Lung (tissue), 12 donors: ENCODE data around the gene PLPPR3. TPM values are rescaled to one million over a fixed set of nuclear protein-coding genes. Genes with fewer than 3 reads are reported as not detected.
A peak's percentile ranks its signal among the peaks of the same experiment; 100 is the strongest.

Source experiments
- ATAC-seq: fragments of 200-7000 bp; cut with Tn5 transposase; one replicate; pipeline ENCODE4 v1.9.1; 2020; ENCODE audit warnings: moderate number of reproducible peaks; ENCODE audit not compliant: insufficient read depth, low FRiP score
- DNase-seq, 3 donors: peaks; one replicate each; pipeline ENCODE4 v3.0.0-alpha.2; 2013 to 2017
- H3K27ac ChIP-seq, 2 donors: one replicate each; pipeline ENCODE4 v1.5.1; 2013; ENCODE audit warnings: mild to moderate bottlenecking in 2 of 2, moderate library complexity in 2 of 2, control low read depth in 1 of 2, inconsistent platforms in 1 of 2, low read depth in 1 of 2, low read length in 1 of 2
- H3K27me3 ChIP-seq, 3 donors: one replicate each; pipeline ENCODE4 v1.5.1; 2013; ENCODE audit warnings: low read length in 2 of 3; ENCODE audit not compliant: control insufficient read depth in 3 of 3, insufficient read depth in 3 of 3
- H3K36me3 ChIP-seq, 4 donors: one replicate each; pipeline ENCODE4 v1.5.1; 2013; ENCODE audit warnings: low read length in 4 of 4, mild to moderate bottlenecking in 1 of 4, moderate library complexity in 1 of 4; ENCODE audit not compliant: control insufficient read depth in 4 of 4, insufficient read depth in 4 of 4
- H3K4me1 ChIP-seq, 5 donors: one replicate each; pipeline ENCODE4 v1.5.1; 2013; ENCODE audit warnings: low read length in 5 of 5, mild to moderate bottlenecking in 2 of 5, moderate library complexity in 1 of 5; ENCODE audit not compliant: control insufficient read depth in 5 of 5, insufficient read depth in 5 of 5
- H3K4me3 ChIP-seq: one replicate; pipeline ENCODE4 v1.5.1; 2013; ENCODE audit warnings: mild to moderate bottlenecking, control low read depth, moderate library complexity
- H3K9ac ChIP-seq, 2 donors: one replicate each; pipeline ENCODE4 v1.5.1; 2013; ENCODE audit warnings: low read length in 2 of 2, control low read depth in 1 of 2; ENCODE audit not compliant: insufficient read depth in 1 of 2
- H3K9me3 ChIP-seq, 4 donors: one replicate each; pipeline ENCODE4 v1.5.1; 2013; ENCODE audit warnings: low read length in 3 of 4, mild to moderate bottlenecking in 1 of 4, moderate library complexity in 1 of 4; ENCODE audit not compliant: control insufficient read depth in 4 of 4, insufficient read depth in 3 of 4
- WGBS, 2 donors: extraction: QIAGEN DNeasy Blood & Tissue Kit; methylation state at CpG; one replicate each; pipeline ENCODE4 v1.1.7; 2013; 5-methylcytosine and 5-hydroxymethylcytosine counted together
- polyA plus RNA-seq, 2 donors: library from polyadenylated mRNA; stranded (reverse); fragments of 200-250 nt; gene quantifications; one replicate each; pipeline ENCODE4 v1.2.1, GENCODE V29; 2013
- total RNA-seq, 2 donors: library from RNA; depleted of rRNA in 1 of 2; stranded (reverse); fragments of >200 nt in 1 of 2; gene quantifications; one replicate each; pipeline ENCODE4 v1.2.1, GENCODE V29; 2014 to 2021
- TF ChIP-seq, protein P1 (sequence below): IDR thresholded peaks from 2 replicates; pipeline ENCODE4 v1.5.1; 2012; ENCODE audit warnings: mild to moderate bottlenecking; ENCODE audit errors: control extremely low read depth, extremely low read depth
- donor health status: control.
- donor health status: control.
- donor health status: Bipolar disorder and iron deficiency.
- donor health status: healthy.
- donor health status: DM: yes; HTN: yes; CAD: no.

Gene PLPPR3
- total and polyA plus RNA-seq, 4 donors: 0.91 to 14.1 (median 6.1) TPM

DNA sequence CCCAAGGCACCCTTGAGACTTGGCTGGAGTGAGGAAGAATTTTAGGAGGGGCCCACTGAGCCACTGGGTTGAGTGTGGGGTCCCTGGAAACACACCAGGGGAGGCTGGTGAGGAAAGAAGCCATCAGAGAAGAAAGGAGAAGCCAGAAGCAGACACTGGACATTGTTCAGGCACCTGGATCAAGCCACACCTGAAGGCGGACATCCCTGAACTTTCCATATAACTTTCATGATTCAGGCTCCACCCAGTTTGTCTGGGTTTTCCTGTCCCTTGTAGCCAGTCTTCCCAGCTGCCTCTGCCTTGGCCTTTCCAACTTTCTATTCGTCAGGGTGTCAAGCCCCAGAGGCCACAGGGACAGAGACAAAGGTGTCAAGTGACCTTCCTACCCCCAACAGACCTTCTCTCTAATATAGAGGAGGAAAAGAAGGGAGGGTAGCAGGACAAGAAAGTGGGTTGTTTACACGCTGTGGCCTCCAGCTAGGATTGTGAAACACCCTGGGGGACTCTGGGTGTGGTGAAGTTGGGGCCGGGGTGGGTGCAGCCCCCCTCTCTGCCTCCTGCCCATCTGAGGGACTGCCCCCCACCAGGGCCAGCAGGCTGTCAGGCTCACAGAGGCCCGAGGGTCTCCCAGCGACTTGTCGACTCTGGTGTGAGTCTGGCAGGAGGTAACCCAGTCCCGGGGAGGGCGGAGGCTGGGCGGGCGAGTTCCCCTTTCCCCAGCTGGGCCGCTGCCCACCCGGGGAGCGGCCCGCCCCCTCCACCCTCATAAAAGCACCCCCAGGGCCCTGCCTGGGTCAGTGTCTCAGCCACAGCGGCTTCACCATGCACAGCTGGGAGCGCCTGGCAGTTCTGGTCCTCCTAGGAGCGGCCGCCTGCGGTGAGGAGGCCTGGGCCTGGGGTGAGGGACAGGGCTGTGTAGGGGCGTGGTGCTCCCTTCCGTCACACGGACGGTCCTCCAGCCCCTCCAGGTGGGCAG lies 37.4 kb upstream of the PLPPR3 start, which contains the start of gene CFD:
Gene CFD, plus strand, starts transcription at position 797 of the 976 bp plus-strand sequence. Its CDS starts 26 bp downstream, at position 823.
- no peaks in the 10 kb centered on the region for H3K36me3 ChIP-seq
- peaks cover 0 to 13% (median 9%) of the 10 kb centered on the region in 5 donors for H3K4me1 ChIP-seq
- DNase-seq (peak in 2 of 3 donors; percentile 40 to 67), ATAC-seq (no peak)
- WGBS, 2 donors: 19 to 39% methylated on average over 21 to 24 of the region's 24 CpGs
- H3K9me3 ChIP-seq: no peaks in the 10 kb centered on the region
- TF ChIP-seq, protein P1, sequence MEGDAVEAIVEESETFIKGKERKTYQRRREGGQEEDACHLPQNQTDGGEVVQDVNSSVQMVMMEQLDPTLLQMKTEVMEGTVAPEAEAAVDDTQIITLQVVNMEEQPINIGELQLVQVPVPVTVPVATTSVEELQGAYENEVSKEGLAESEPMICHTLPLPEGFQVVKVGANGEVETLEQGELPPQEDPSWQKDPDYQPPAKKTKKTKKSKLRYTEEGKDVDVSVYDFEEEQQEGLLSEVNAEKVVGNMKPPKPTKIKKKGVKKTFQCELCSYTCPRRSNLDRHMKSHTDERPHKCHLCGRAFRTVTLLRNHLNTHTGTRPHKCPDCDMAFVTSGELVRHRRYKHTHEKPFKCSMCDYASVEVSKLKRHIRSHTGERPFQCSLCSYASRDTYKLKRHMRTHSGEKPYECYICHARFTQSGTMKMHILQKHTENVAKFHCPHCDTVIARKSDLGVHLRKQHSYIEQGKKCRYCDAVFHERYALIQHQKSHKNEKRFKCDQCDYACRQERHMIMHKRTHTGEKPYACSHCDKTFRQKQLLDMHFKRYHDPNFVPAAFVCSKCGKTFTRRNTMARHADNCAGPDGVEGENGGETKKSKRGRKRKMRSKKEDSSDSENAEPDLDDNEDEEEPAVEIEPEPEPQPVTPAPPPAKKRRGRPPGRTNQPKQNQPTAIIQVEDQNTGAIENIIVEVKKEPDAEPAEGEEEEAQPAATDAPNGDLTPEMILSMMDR: no peak
- peak within 1 kb of the TSS; percentile 22 to 55 for H3K27ac ChIP-seq
- H3K4me3 ChIP-seq: no peak within 1 kb of the TSS
- H3K9ac ChIP-seq: no peak within 1 kb of the TSS
- H3K27me3 ChIP-seq: peaks cover 0 to 12% (median 0%) of the 10 kb centered on the region in 3 donors

DNA sequence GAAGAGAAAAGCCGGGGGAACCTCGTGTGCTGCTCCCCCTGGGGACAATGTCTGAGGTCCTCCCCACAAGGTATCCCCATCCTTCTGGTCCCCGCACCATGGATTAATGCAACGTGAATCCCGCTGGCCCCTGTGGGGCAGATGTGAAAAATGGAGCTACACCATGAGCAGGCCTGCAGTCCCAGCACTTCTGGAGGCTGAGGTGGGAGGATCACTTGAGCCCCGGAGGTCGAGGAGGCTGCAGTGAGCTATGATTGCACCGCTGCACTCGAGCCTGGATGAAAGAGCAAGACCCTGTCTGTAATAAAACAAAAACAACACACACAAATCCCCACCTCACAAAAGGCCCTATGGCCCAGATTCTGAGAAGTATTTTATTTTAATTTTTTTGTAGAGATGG lies 36.5 kb upstream of the PLPPR3 start:
- no peak overlapping the region for H3K27ac ChIP-seq
- no peak overlapping the region for H3K9ac ChIP-seq
- no peaks in the 10 kb centered on the region for H3K36me3 ChIP-seq
- TF ChIP-seq, protein P1: no peak
- H3K9me3 ChIP-seq: no peaks in the 10 kb centered on the region
- WGBS, 2 donors: 80 to 82% methylated on average over 9 of the region's 9 CpGs
- DNase-seq: no peak
- no peak for ATAC-seq
- peaks cover 0 to 12% (median 0%) of the 10 kb centered on the region in 3 donors for H3K27me3 ChIP-seq
- H3K4me1 ChIP-seq: peaks cover 0 to 13% (median 9%) of the 10 kb centered on the region in 5 donors
- no peak overlapping the region for H3K4me3 ChIP-seq

DNA sequence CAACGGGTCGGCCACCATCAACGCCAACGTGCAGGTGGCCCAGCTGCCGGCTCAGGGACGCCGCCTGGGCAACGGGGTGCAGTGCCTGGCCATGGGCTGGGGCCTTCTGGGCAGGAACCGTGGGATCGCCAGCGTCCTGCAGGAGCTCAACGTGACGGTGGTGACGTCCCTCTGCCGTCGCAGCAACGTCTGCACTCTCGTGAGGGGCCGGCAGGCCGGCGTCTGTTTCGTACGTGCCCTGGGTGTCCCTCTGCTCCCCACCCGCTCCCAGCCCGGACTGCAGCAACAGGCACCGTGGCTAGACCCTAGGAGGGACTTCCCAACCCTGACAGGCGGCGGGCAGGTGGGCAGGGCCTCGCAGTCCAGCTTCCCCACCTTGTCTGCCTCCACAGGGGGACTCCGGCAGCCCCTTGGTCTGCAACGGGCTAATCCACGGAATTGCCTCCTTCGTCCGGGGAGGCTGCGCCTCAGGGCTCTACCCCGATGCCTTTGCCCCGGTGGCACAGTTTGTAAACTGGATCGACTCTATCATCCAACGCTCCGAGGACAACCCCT lies 33.9 kb upstream of the PLPPR3 start:
- no peak for DNase-seq
- TF ChIP-seq, protein P1: no peak
- H3K4me3 ChIP-seq: no peak overlapping the region
- H3K27ac ChIP-seq: no peak overlapping the region
- peaks cover 0 to 18% (median 5%) of the 10 kb centered on the region in 5 donors for H3K4me1 ChIP-seq
- 66 to 75% methylated on average over 40 of the region's 40 CpGs for WGBS, 2 donors
- H3K9me3 ChIP-seq: no peaks in the 10 kb centered on the region
- H3K36me3 ChIP-seq: no peaks in the 10 kb centered on the region
- ATAC-seq: no peak
- peaks cover 0 to 7% (median 0%) of the 10 kb centered on the region in 3 donors for H3K27me3 ChIP-seq
- no peak overlapping the region for H3K9ac ChIP-seq
